Activated naive CD8-positive, alpha-beta T cell treated with anti-CD3 and anti-CD28 coated beads, Interleukin-2, amount 50 U/mL, for 24 hours (primary cell): ENCODE measurements around the gene SLFN12.

Experiments
- ATAC-seq: fragments of 150-1000 bp; cut with Tn5 transposase; one replicate; pipeline ENCODE4 v1.10.0; 2021
- DNase-seq: peaks from one replicate; pipeline ENCODE4 v3.0.0; 2021
- H3K27ac Mint-ChIP-seq: one replicate; pipeline ENCODE4 v1.8.0; 2021; ENCODE audit warnings: mild to moderate bottlenecking, mixed read lengths
- H3K27me3 Mint-ChIP-seq: one replicate; pipeline ENCODE4 v1.8.0; 2021; ENCODE audit warnings: mixed read lengths
- H3K36me3 Mint-ChIP-seq: one replicate; pipeline ENCODE4 v1.8.0; 2021; ENCODE audit warnings: low read depth, mixed read lengths
- H3K4me1 Mint-ChIP-seq: one replicate; pipeline ENCODE4 v1.8.0; 2021; ENCODE audit warnings: mixed read lengths
- H3K4me3 Mint-ChIP-seq: one replicate; pipeline ENCODE4 v1.8.0; 2021; ENCODE audit warnings: mild to moderate bottlenecking, moderate library complexity, mixed read lengths
- H3K9me3 Mint-ChIP-seq: one replicate; pipeline ENCODE4 v1.8.0; 2021; ENCODE audit warnings: mixed read lengths

Gene SLFN12

GRCh38 chr17:35377068-35377467 lies 55.2 kb downstream of the SLFN12 start:
- DNase-seq (no peak), ATAC-seq (no peak)
- Mint-ChIP-seq H3K4me3 (no peak overlapping the region), H3K27me3 (no peaks in the 10 kb centered on the region), H3K36me3 (peaks cover under 1% of the 10 kb centered on the region), H3K9me3 (peaks cover 1% of the 10 kb centered on the region), H3K27ac (no peak overlapping the region), H3K4me1 (peaks cover 32% of the 10 kb centered on the region)

GRCh38 chr17:35376245-35376644 lies 56.1 kb downstream of the SLFN12 start:
- no peaks in the 10 kb centered on the region for H3K27me3 Mint-ChIP-seq
- ATAC-seq: no peak
- no peak for DNase-seq
- H3K36me3 Mint-ChIP-seq: peaks cover 9% of the 10 kb centered on the region
- no peak overlapping the region for H3K4me3 Mint-ChIP-seq
- H3K27ac Mint-ChIP-seq: no peak overlapping the region
- peaks cover 5% of the 10 kb centered on the region for H3K9me3 Mint-ChIP-seq
- H3K4me1 Mint-ChIP-seq: peaks cover 35% of the 10 kb centered on the region

GRCh38 chr17:35374766-35375344 lies 57.4 kb downstream of the SLFN12 start:
- Mint-ChIP-seq H3K4me3 (peak overlapping the region; percentile 96), H3K27ac (peak overlapping the region; percentile 98), H3K4me1 (peaks cover 48% of the 10 kb centered on the region), H3K27me3 (no peaks in the 10 kb centered on the region), H3K9me3 (peaks cover 19% of the 10 kb centered on the region), H3K36me3 (peaks cover 22% of the 10 kb centered on the region)
- DNase-seq (no peak), ATAC-seq (no peak)

GRCh38 chr17:35373984-35374765 lies 58.1 kb downstream of the SLFN12 start:
- DNase-seq (peak; percentile 64), ATAC-seq (peak; percentile 73)
- H3K27ac Mint-ChIP-seq: peak overlapping the region; percentile 98
- peaks cover 54% of the 10 kb centered on the region for H3K4me1 Mint-ChIP-seq
- H3K27me3 Mint-ChIP-seq: no peaks in the 10 kb centered on the region
- H3K4me3 Mint-ChIP-seq: peak overlapping the region; percentile 96
- peaks cover 29% of the 10 kb centered on the region for H3K36me3 Mint-ChIP-seq
- H3K9me3 Mint-ChIP-seq: peaks cover 25% of the 10 kb centered on the region

GRCh38 chr17:35373534-35373983 lies 58.7 kb downstream of the SLFN12 start, which contains the start of gene SLFN11:
SLFN11 (minus strand) TSS chr17:35373621; CDS start chr17:35363807, 9,814 bp downstream.
- Mint-ChIP-seq H3K4me1 (peaks cover 59% of the 10 kb centered on the region), H3K4me3 (peak within 1 kb of the TSS; percentile 96), H3K36me3 (peaks cover 34% of the 10 kb centered on the region), H3K27ac (peak within 1 kb of the TSS; percentile 98), H3K9me3 (peaks cover 25% of the 10 kb centered on the region), H3K27me3 (no peaks in the 10 kb centered on the region)
- peak; percentile 93 for DNase-seq
- ATAC-seq: peak; percentile 59

- peaks cover 25% of the 10 kb centered on the region for H3K9me3 Mint-ChIP-seq
- H3K4me1 Mint-ChIP-seq: peaks cover 65% of the 10 kb centered on the region
- peaks cover 37% of the 10 kb centered on the region for H3K36me3 Mint-ChIP-seq
- H3K27ac Mint-ChIP-seq: peak overlapping the region; percentile 98
- DNase-seq: peak; percentile 47
- no peaks in the 10 kb centered on the region for H3K27me3 Mint-ChIP-seq
- peak; percentile 18 for ATAC-seq
- H3K4me3 Mint-ChIP-seq: peak overlapping the region; percentile 96
Observed at GRCh38 chr17:35372846-35373533, 59.3 kb downstream of the SLFN12 start.

- peaks cover 65% of the 10 kb centered on the region for H3K4me1 Mint-ChIP-seq
- DNase-seq (no peak), ATAC-seq (no peak)
- H3K27ac Mint-ChIP-seq: peak overlapping the region; percentile 41
- H3K27me3 Mint-ChIP-seq: no peaks in the 10 kb centered on the region
- H3K9me3 Mint-ChIP-seq: peaks cover 25% of the 10 kb centered on the region
- peaks cover 41% of the 10 kb centered on the region for H3K36me3 Mint-ChIP-seq
- H3K4me3 Mint-ChIP-seq: peak overlapping the region; percentile 96
Observed at GRCh38 chr17:35371934-35372333, 60.4 kb downstream of the SLFN12 start.

- H3K4me3 Mint-ChIP-seq: peak overlapping the region; percentile 12
Observed at GRCh38 chr17:35368081-35368830, 64.0 kb downstream of the SLFN12 start.

GRCh38 chr17:35361027-35361426 lies 71.3 kb downstream of the SLFN12 start:
- ATAC-seq (no peak), DNase-seq (no peak)
- Mint-ChIP-seq H3K36me3 (peaks cover 69% of the 10 kb centered on the region), H3K27ac (no peak overlapping the region), H3K4me1 (peaks cover 10% of the 10 kb centered on the region), H3K9me3 (no peaks in the 10 kb centered on the region), H3K27me3 (no peaks in the 10 kb centered on the region), H3K4me3 (no peak overlapping the region)

More at GRCh38 chr17:35368081-35368830, 64.0 kb downstream of the SLFN12 start:
- Mint-ChIP-seq H3K4me1 (peaks cover 47% of the 10 kb centered on the region), H3K27me3 (no peaks in the 10 kb centered on the region), H3K9me3 (peaks cover 25% of the 10 kb centered on the region), H3K27ac (no peak overlapping the region), H3K36me3 (peaks cover 62% of the 10 kb centered on the region)
- peak; percentile 20 for DNase-seq
- ATAC-seq: peak; percentile 90
